Activated CD8-positive, alpha-beta memory T cell treated with anti-CD3 and anti-CD28 coated beads for 48 hours (primary cell): Measurements from ENCODE around the gene CHRND.
"Not testable (repeated sequence)": the region's sequence is repeated elsewhere in the genome, so short reads cannot be mapped to it uniquely, and the experiment has no call there.

ENCODE experiments used
- DNase-seq, 3 experiments: peaks; one replicate each; pipeline ENCODE4 v3.0.0-alpha.2; 2020; ENCODE audit warnings: low read depth in 2 of 3, low spot score in 2 of 3

CHRND gene

GRCh38 chr2:232524771-232525170 lies 1.2 kb upstream of the CHRND start:
- DNase-seq: no peak

- no peak for DNase-seq
Measured at GRCh38 chr2:232525199-232525598, 761 bp upstream of the CHRND start.

GRCh38 chr2:232526372-232526941 lies 497 bp downstream of the CHRND start:
- DNase-seq: no peak

- no peak for DNase-seq
Measured at GRCh38 chr2:232527905-232528470, 2.0 kb downstream of the CHRND start.

GRCh38 chr2:232528746-232529460 lies 2.9 kb downstream of the CHRND start:
- no peak for DNase-seq

GRCh38 chr2:232529806-232530547 lies 4.0 kb downstream of the CHRND start:
- no peak for DNase-seq

- no peak for DNase-seq
Measured at GRCh38 chr2:232530626-232531260, 4.8 kb downstream of the CHRND start.

- DNase-seq: no peak
Measured at GRCh38 chr2:232532419-232532818, 6.5 kb downstream of the CHRND start.

GRCh38 chr2:232532821-232533220 lies 6.9 kb downstream of the CHRND start:
- DNase-seq: not testable (repeated sequence)

- no peak for DNase-seq
Measured at GRCh38 chr2:232533944-232534710, 8.2 kb downstream of the CHRND start.

- no peak for DNase-seq
Measured at GRCh38 chr2:232534940-232535651, 9.1 kb downstream of the CHRND start.

GRCh38 chr2:232535761-232536530 lies 10.0 kb downstream of the CHRND start:
- no peak for DNase-seq

- DNase-seq: no peak
Measured at GRCh38 chr2:232537079-232537478, 11.1 kb downstream of the CHRND start.

- DNase-seq: no peak
Measured at GRCh38 chr2:232537499-232537898, 11.5 kb downstream of the CHRND start.

GRCh38 chr2:232538671-232539070 lies 12.7 kb downstream of the CHRND start:
- DNase-seq: no peak

- DNase-seq: no peak
Measured at GRCh38 chr2:232539298-232540231, 13.6 kb downstream of the CHRND start, which contains the start of gene CHRNG. CHRNG (plus strand) TSS chr2:232539692; CDS start chr2:232539748, 56 bp downstream.

GRCh38 chr2:232540441-232541041 lies 14.6 kb downstream of the CHRND start:
- DNase-seq: no peak
